Measurements from ENCODE around the gene SMDT1.

SMDT1 gene

GRCh38 chr22:42076764-42077485, 2.6 kb upstream of the SMDT1 start:
- TF ChIP-seq GATA2 (IDR thresholded peaks at IDR 0.05; ENCODE audit: low read depth, low read length) (no peak), GATA3 (IDR thresholded peaks at IDR 0.05; ENCODE audit: low read depth, low read length) (no peak)

GRCh38 chr22:42077486-42078125, 1.9 kb upstream of the SMDT1 start:
- TF ChIP-seq GATA3 (IDR thresholded peaks at IDR 0.05; ENCODE audit: low read depth, low read length) (no peak), GATA2 (IDR thresholded peaks at IDR 0.05; ENCODE audit: low read depth, low read length) (no peak)

GRCh38 chr22:42078469-42079318, 806 bp upstream of the SMDT1 start:
- TF ChIP-seq GATA3 (IDR thresholded peaks at IDR 0.05; ENCODE audit: low read depth, low read length) = no peak
- no peak for TF ChIP-seq GATA2 (IDR thresholded peaks at IDR 0.05; ENCODE audit: low read depth, low read length)

DNA sequence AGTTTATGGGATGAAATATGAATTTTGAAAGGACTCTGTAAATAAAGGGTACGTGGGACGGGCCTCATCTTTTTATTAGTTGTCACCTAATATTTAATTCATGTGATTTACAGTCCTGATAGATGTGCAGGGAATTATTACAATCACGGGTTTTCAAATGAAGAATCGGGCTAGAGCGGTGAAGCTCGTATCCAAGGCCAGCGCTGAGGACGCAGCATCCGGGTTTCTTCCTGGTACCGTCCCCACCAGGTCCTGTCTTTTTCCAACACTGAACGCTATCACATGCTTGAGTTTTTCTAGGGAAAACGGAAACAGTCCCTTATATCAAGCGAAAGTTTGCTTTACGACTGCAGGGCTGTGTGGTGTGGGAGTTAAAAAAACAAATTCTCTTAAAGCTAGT, 787 bp downstream of the SMDT1 start:
- TF ChIP-seq GATA3 (IDR thresholded peaks at IDR 0.05; ENCODE audit: low read depth, low read length) = no peak

DNA sequence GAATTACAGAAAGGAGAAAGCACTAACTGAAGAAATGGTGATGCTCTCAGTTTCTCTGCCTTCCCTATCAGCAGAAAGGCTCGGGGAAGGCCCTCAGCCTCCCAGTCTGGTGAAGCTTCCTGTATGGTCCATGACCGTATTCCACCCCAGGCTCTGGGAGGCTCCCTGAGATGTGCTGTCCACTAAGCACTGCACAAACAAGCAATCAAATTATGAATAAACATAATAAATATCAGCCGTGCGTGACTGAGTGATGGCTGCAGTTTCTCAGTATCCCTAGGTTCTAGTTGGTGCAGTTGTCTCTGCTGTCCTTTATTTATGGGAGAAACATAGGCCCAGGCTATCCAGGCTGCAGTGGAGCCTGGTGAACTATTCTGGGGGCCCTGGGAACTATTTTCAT, 3.6 kb downstream of the SMDT1 start:
- TF ChIP-seq GATA2 (IDR thresholded peaks at IDR 0.05; ENCODE audit: low read depth, low read length) = no peak
- TF ChIP-seq GATA3 (IDR thresholded peaks at IDR 0.05; ENCODE audit: low read depth, low read length) = no peak

GRCh38 chr22:42084874-42085273, 5.4 kb downstream of the SMDT1 start:
- no peak for TF ChIP-seq GATA2 (IDR thresholded peaks at IDR 0.05; ENCODE audit: low read depth, low read length)
- TF ChIP-seq GATA3 (IDR thresholded peaks at IDR 0.05; ENCODE audit: low read depth, low read length) = no peak

- no peak for TF ChIP-seq GATA2 (IDR thresholded peaks at IDR 0.05; ENCODE audit: low read depth, low read length)
- no peak for TF ChIP-seq GATA3 (IDR thresholded peaks at IDR 0.05; ENCODE audit: low read depth, low read length)
These were observed 6.6 kb downstream of the SMDT1 start for GRCh38 chr22:42086051-42086450.

DNA sequence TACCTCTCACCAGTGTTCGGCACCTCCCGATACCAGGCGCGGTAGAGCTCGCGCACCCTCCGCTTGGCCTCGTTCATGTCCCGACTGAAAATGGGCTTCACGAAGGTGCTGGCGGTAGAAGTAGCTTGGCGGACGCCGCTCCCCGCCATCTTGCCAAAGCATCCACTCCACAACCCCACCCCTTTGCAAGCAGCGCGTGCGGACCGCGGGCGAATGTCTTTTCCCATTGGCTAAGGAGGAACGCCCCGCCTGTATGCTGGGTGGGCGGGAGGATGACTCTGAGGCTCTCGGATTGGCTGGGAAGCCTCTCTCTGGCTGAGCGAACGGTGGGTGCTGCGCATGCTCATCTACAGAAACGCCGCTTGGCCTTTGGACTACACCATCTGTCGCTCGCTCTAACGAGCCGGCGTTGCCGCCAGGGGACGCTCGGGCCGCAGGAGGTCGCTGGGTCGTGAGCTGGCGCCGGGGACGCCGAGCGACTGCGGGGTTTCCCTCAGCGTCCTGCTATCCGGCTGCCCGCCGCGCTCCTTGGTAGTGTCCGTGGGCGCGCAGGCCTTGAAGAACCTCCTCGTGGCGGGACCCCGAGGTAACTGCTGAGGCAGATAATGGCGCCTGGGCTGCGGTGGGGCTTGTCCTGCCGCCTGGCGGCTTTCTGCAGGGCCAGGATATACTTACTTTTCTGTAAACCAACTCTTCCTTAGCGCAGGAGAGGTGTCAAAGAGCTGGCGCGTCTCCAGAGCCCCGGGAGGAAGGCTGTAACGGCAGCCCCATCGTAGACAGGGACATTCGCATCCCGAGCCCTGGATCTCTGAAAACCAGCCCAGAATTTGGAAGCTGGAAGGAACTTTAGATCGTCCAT, 11.3 kb downstream of the SMDT1 start, which contains the start of gene NDUFA6:
NDUFA6 (minus strand) TSS at position 177 of the 859 bp plus-strand sequence; CDS start at position 149, 28 bp downstream.
- TF ChIP-seq GATA2 (IDR thresholded peaks at IDR 0.05; ENCODE audit: low read depth, low read length) (no peak), GATA3 (IDR thresholded peaks at IDR 0.05; ENCODE audit: low read depth, low read length) (no peak)

GRCh38 chr22:42091455-42091782, 11.9 kb downstream of the SMDT1 start:
- TF ChIP-seq GATA3 (IDR thresholded peaks at IDR 0.05; ENCODE audit: low read depth, low read length) (no peak), GATA2 (IDR thresholded peaks at IDR 0.05; ENCODE audit: low read depth, low read length) (no peak)

GRCh38 chr22:42101199-42101598, 21.7 kb downstream of the SMDT1 start:
- TF ChIP-seq GATA3 (IDR thresholded peaks at IDR 0.05; ENCODE audit: low read depth, low read length) = no peak
- TF ChIP-seq GATA2 (IDR thresholded peaks at IDR 0.05; ENCODE audit: low read depth, low read length) = no peak

DNA sequence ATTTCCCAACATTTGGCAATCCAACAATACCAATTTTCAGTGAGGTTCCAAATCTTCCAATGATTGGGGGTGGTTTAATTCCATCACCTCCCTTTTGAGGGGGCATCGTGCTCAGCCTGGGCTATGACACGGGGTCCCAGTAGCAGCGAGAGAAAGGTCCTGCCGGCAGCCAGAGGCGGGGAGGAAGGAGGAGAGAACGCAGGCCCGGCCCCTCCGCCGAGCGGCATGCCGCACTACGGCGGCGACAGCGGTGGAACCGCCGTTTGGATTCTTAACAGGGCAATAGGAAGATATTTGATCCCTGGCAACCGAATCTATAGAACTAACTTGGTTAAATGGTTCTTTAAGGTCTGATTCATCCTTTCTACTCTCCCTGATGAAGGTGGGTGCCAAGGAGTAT, 29.3 kb downstream of the SMDT1 start:
- TF ChIP-seq GATA3 (IDR thresholded peaks at IDR 0.05; ENCODE audit: low read depth, low read length) (no peak), GATA2 (IDR thresholded peaks at IDR 0.05; ENCODE audit: low read depth, low read length) (no peak)

GRCh38 chr22:42111798-42112197, 32.3 kb downstream of the SMDT1 start:
- TF ChIP-seq GATA3 (IDR thresholded peaks at IDR 0.05; ENCODE audit: low read depth, low read length) (no peak), GATA2 (IDR thresholded peaks at IDR 0.05; ENCODE audit: low read depth, low read length) (no peak)

GRCh38 chr22:42114721-42115120, 35.2 kb downstream of the SMDT1 start:
- no peak for TF ChIP-seq GATA2 (IDR thresholded peaks at IDR 0.05; ENCODE audit: low read depth, low read length)

Data from SH-SY5Y (cell line).